K562 (cell line): ENCODE measurements around the gene PGBD4. TPM values are rescaled to one million over a fixed set of nuclear protein-coding genes. Genes with fewer than 3 reads are reported as not detected.

Experiments used
- ATAC-seq: fragments of 200-7000 bp; cut with Tn5 transposase; 3 replicates; pipeline ENCODE4 v1.9.1; 2020; ENCODE audit warnings: moderate library complexity
- Bru-seq: library from RNA; stranded (reverse); fragments of 400-500 nt; gene quantifications from one replicate; lab custom pipeline; 2021; lab: Mats Ljungman, UMichigan
- BruChase-seq, 2 experiments: library from RNA; stranded (reverse); fragments of 400-500 nt; gene quantifications; one replicate each; lab custom pipeline; 2021; lab: Mats Ljungman, UMichigan
- BruUV-seq: library from RNA; stranded (reverse); fragments of 400-500 nt; replicated peaks from 2 replicates; lab custom pipeline; 2021; lab: Mats Ljungman, UMichigan
- CTCF ChIA-PET: fragments of 300-600 bp; formaldehyde crosslinking; extraction: SDS; loops from one replicate; lab custom pipeline; 2021; ENCODE audit warnings: low intra/inter-chr PET ratio; lab: Yijun Ruan, JAX
- POLR2A ChIA-PET: fragments of 300-600, 350-650 bp; sonication (Branson Sonifier 250); formaldehyde crosslinking; extraction: SDS; loops from one replicate; lab custom pipeline; 2021; ENCODE audit warnings: antibody characterized with exemption, inconsistent platforms; lab: Yijun Ruan, JAX
- DNase-seq, 4 experiments: peaks; one replicate each; pipeline versions ENCODE4 v3.0.0 to v3.0.0-alpha.2; 2011 to 2018; ENCODE audit warnings: low spot score in 3 of 4, mixed read lengths in 3 of 4; ENCODE audit errors: extremely low read depth in 1 of 4
- FAIRE-seq: peaks from 2 replicates; lab custom pipeline; 2011; peaks lifted over from hg19 to GRCh38; lab: Jason Lieb, UNC
- H2AFZ ChIP-seq: 2 replicates; pipeline ENCODE4 v1.6.0; 2011; ENCODE audit warnings: low read depth, low read length, control low read depth, inconsistent platforms
- H3K27ac ChIP-seq: fragments of 200-600 bp; 3 replicates; pipeline ENCODE4 v1.8.0; 2011; ENCODE audit warnings: low read depth, mild to moderate bottlenecking, control low read depth, inconsistent platforms, low read length, moderate library complexity, mixed read lengths; ENCODE audit errors: extremely low read depth
- H3K27me3 ChIP-seq, 2 experiments: fragments of 300-600 bp in 1 of 2; 2 replicates in 1 of 2; 3 replicates in 1 of 2; pipeline versions ENCODE4 v1.6.0 to v1.8.0; 2011; ENCODE audit warnings: inconsistent platforms in 2 of 2, low read length in 2 of 2, mild to moderate bottlenecking in 1 of 2, mixed read lengths in 1 of 2, moderate library complexity in 1 of 2; ENCODE audit not compliant: control insufficient read depth in 2 of 2, insufficient read depth in 2 of 2
- H3K36me3 ChIP-seq: fragments of 300-600 bp; 3 replicates; pipeline ENCODE4 v1.8.0; 2011; ENCODE audit warnings: mild to moderate bottlenecking, low read length, inconsistent platforms; ENCODE audit not compliant: control insufficient read depth, insufficient read depth
- H3K4me1 ChIP-seq, 2 experiments: fragments of 200-600 bp in 1 of 2; replicated peaks in 1 of 2; 2 replicates in 1 of 2; 3 replicates in 1 of 2; pipeline versions ENCODE4 v1.5.1 to v1.8.0; 2011; ENCODE audit warnings: inconsistent platforms in 2 of 2, low read length in 2 of 2, mild to moderate bottlenecking in 1 of 2, mixed read lengths in 1 of 2, moderate library complexity in 1 of 2; ENCODE audit not compliant: control insufficient read depth in 2 of 2, insufficient read depth in 2 of 2
- H3K4me2 ChIP-seq: 2 replicates; pipeline ENCODE4 v1.6.1; 2011; ENCODE audit warnings: low read length, control low read depth, inconsistent platforms, mixed read lengths; ENCODE audit not compliant: insufficient read depth
- H3K4me3 ChIP-seq: fragments of 200-600 bp; sonication (generic), shearing (Covaris generic); 2 replicates; pipeline ENCODE4 v1.5.1; 2016; ENCODE audit warnings: control low read depth, inconsistent platforms
- H3K79me2 ChIP-seq: fragments of 200-600 bp; 3 replicates; pipeline ENCODE4 v1.8.0; 2011; ENCODE audit warnings: low read length, inconsistent platforms; ENCODE audit not compliant: control insufficient read depth, insufficient read depth
- H3K9ac ChIP-seq, 2 experiments: 2 replicates each; pipeline versions ENCODE4 v1.6.0 to v1.6.1; 2011; ENCODE audit warnings: low read depth in 2 of 2, low read length in 2 of 2, control low read depth in 1 of 2, inconsistent platforms in 1 of 2, mild to moderate bottlenecking in 1 of 2, mixed read lengths in 1 of 2; ENCODE audit not compliant: insufficient read depth in 1 of 2
- H3K9me1 ChIP-seq: one replicate; pipeline ENCODE4 v1.6.0; 2011; ENCODE audit warnings: inconsistent platforms, mild to moderate bottlenecking, low read length, moderate library complexity; ENCODE audit not compliant: control insufficient read depth, insufficient read depth
- H3K9me3 ChIP-seq: replicated peaks from 2 replicates; pipeline ENCODE4 v1.5.1; 2011; ENCODE audit warnings: low read depth, low read length, inconsistent platforms; ENCODE audit not compliant: control insufficient read depth, insufficient read depth
- H4K20me1 ChIP-seq: replicated peaks from 2 replicates; pipeline ENCODE4 v1.6.1; 2011; ENCODE audit warnings: low read length, inconsistent platforms, mixed read lengths; ENCODE audit not compliant: control insufficient read depth, insufficient read depth
- ATF4 ChIP-seq: fragments of 450-650 bp; formaldehyde crosslinking; IDR thresholded peaks from 2 replicates; pipeline ENCODE4 v1.4.0; 2022; ENCODE audit warnings: mild to moderate bottlenecking, moderate library complexity
- BACH1 ChIP-seq: fragments of 200-800 bp; sonication (Bioruptor generic); IDR thresholded peaks from 2 replicates; pipeline ENCODE4 v1.6.1; 2016; ENCODE audit warnings: missing genetic modification characterization, missing compliant biosample characterization
- ILF3 ChIP-seq: fragments of 450-650 bp; IDR thresholded peaks from 2 replicates; pipeline ENCODE4 v1.6.1; 2018; ENCODE audit warnings: antibody characterized with exemption, mild to moderate bottlenecking, moderate library complexity, borderline replicate concordance
- MITF ChIP-seq: IDR thresholded peaks from 2 replicates; pipeline ENCODE4 v1.6.1; 2014; ENCODE audit warnings: antibody characterized with exemption
- NCOA6 ChIP-seq: fragments of 450-650 bp; IDR thresholded peaks from 2 replicates; pipeline ENCODE4 v1.6.1; 2017; ENCODE audit warnings: mild to moderate bottlenecking
- ZNF639 ChIP-seq, 2 experiments: fragments of 200-800 bp in 1 of 2; sonication (Bioruptor generic) in 1 of 2; sonication (generic) in 1 of 2; formaldehyde crosslinking in 1 of 2; IDR thresholded peaks in 1 of 2; conservative IDR thresholded peaks in 1 of 2; 2 replicates each; pipeline versions ENCODE4 v1.5.0 to v1.6.1; 2016 to 2020; ENCODE audit warnings: missing compliant biosample characterization in 1 of 2, missing genetic modification characterization in 1 of 2, missing genetic modification reagents in 1 of 2
- WGBS: fragments of 100-300 bp; shearing (Covaris generic); methylation state at CpG from one replicate; pipeline ENCODE4 v1.1.6; 2016; ENCODE audit warnings: low coverage, mixed read lengths; ENCODE audit not compliant: insufficient coverage; ENCODE audit errors: missing lambda C conversion rate; 5-methylcytosine and 5-hydroxymethylcytosine counted together
- in situ Hi-C: fragments of 300-500 bp; cut with MboI; formaldehyde crosslinking; loops from 4 replicates; pipeline ENCODE4 v1.15.0; 2018; ENCODE audit warnings: inconsistent platforms, mixed read lengths
- intact Hi-C: fragments of 100-400 bp; cut with micrococcal nuclease; formaldehyde crosslinking; loops from 2 replicates; pipeline ENCODE4 v1.14.2; 2022
- long read RNA-seq, 3 experiments: library from polyadenylated mRNA in 2 of 3; library from RNA in 1 of 3; unstranded in 2 of 3; stranded (forward) in 1 of 3; transcript quantifications; one replicate each; pipeline ENCODE4 v2.0.0, GENCODE V29; 2019 to 2022
- polyA minus RNA-seq, 3 experiments: library from RNA; depleted of rRNA, polyadenylated mRNA; stranded (reverse); fragments of >200 nt; gene quantifications; 2 replicates each; pipeline ENCODE4 v1.2.3, GENCODE V29; 2011
- polyA plus RNA-seq, 8 experiments: library from polyadenylated mRNA; depleted of rRNA in 4 of 8; stranded (reverse) in 5 of 8; unstranded in 3 of 8; fragments of >200 nt; fragmentation: Nextera tagmentation in 2 of 8; fragmentation: Illumina TruSeq in 1 of 8; extraction: Ambion mirVana in 2 of 8; extraction: Trizol in 1 of 8; gene quantifications; 2 replicates each; pipeline versions ENCODE4 v1.2.1 to v1.2.3, GENCODE V29; 2011 to 2014; ENCODE audit warnings: inconsistent platforms in 1 of 8, missing spikeins in 1 of 8
- total RNA-seq, 7 experiments: library from RNA; depleted of rRNA in 6 of 7; stranded (reverse); fragments of >200 nt in 6 of 7; fragmentation: Illumina TruSeq in 2 of 7; extraction: Trizol in 2 of 7; gene quantifications; 2 replicates each; pipeline versions ENCODE4 v1.2.1 to v1.2.3, GENCODE V29; 2011 to 2021; ENCODE audit warnings: low replicate concordance in 1 of 7
- TF ChIP-seq, protein P1 (sequence below): sonication (generic); formaldehyde crosslinking; IDR thresholded peaks from 2 replicates; pipeline ENCODE4 v1.8.0; 2022; ENCODE audit warnings: mild to moderate bottlenecking, missing genetic modification reagents, borderline replicate concordance

PGBD4 gene
- 6.3 and 11.2 TPM in 2 replicates for total RNA-seq (2011; cell fraction: chromatin; rRNA removed; ENCODE audit: low replicate concordance)
- total RNA-seq (2011; cell fraction: nucleolus; rRNA removed), result 6.7 and 7.0 TPM in 2 replicates
- total RNA-seq (2011; cell fraction: nucleoplasm; rRNA removed), result 6.9 and 8.6 TPM in 2 replicates
- total RNA-seq (2014; rRNA removed), result 2.2 TPM in 2 replicates
- 3.0 and 3.1 TPM in 2 replicates for total RNA-seq (2014; rRNA removed; fragmentation: Illumina TruSeq; extraction: Trizol)
- total RNA-seq (2015; rRNA removed; fragmentation: Illumina TruSeq; extraction: Trizol), result 2.9 and 3.3 TPM in 2 replicates
- total RNA-seq (2021), result 2.1 and 2.2 TPM in 2 replicates
- 4.3 and 4.9 TPM in 2 replicates for polyA plus RNA-seq (2011; rRNA removed)
- polyA plus RNA-seq (2011; cell fraction: cytosol; rRNA removed), result 1.7 and 2.4 TPM in 2 replicates
- polyA plus RNA-seq (2011; cell fraction: nucleus; rRNA removed), result 3.4 and 3.7 TPM in 2 replicates
- polyA plus RNA-seq (2012), result 1.5 and 1.6 TPM in 2 replicates
- 3.0 and 3.4 TPM in 2 replicates for polyA plus RNA-seq (2014; fragmentation: Illumina TruSeq; extraction: Trizol)
- polyA plus RNA-seq (2014; fragmentation: Nextera tagmentation; extraction: Ambion mirVana), result 1 to 10 TPM; 2.3 to 2.5 TPM
- 2.7 and 3.2 TPM in 2 replicates for polyA plus RNA-seq (2014; rRNA removed)
- 6.2 and 6.4 TPM in 2 replicates for polyA minus RNA-seq (2011; rRNA and poly(A)+ RNA removed)
- polyA minus RNA-seq (2011; cell fraction: cytosol; rRNA and poly(A)+ RNA removed), result 1.1 and 1.5 TPM in 2 replicates
- 4.7 and 8.2 TPM in 2 replicates for polyA minus RNA-seq (2011; cell fraction: nucleus; rRNA and poly(A)+ RNA removed)
- percentile 68 among the genes with signal in this experiment for Bru-seq, nascent RNA
- percentile 61 among the genes with signal in this experiment for BruChase-seq, experiment 1, labeled RNA remaining after a 2-hour chase
- BruChase-seq, experiment 2, labeled RNA remaining after a 6-hour chase, result percentile 65 among the genes with signal in this experiment
- long read RNA-seq, experiment 1, full-length matches to known transcripts, result 27 of 27 reads
- long read RNA-seq, experiment 1, partial matches to known transcripts, result 0 of 27 reads
- long read RNA-seq, experiment 1, other reads (novel, unspliced or antisense), result 0 of 27 reads
- long read RNA-seq, experiment 2, full-length matches to known transcripts, result 1 of 1 reads
- long read RNA-seq, experiment 2, partial matches to known transcripts, result 0 of 1 reads
- long read RNA-seq, experiment 2, other reads (novel, unspliced or antisense), result 0 of 1 reads
- long read RNA-seq, experiment 3, full-length matches to known transcripts, result 5 of 5 reads
- long read RNA-seq, experiment 3, partial matches to known transcripts, result 0 of 5 reads
- long read RNA-seq, experiment 3, other reads (novel, unspliced or antisense), result 0 of 5 reads

- Histone ChIP-seq H3K4me3 (peak within 1 kb of the TSS; percentile 92), H3K9me3 (no peaks in the 10 kb centered on the region; the same call in 1 of the 2 replicates), H3K36me3 (peaks cover 19% of the 10 kb centered on the region; the same call in 2 of the 3 replicates), H3K4me1 (peaks cover 0 to 3% of the 10 kb centered on the region in 2 experiments; a peak in 1 of 5 replicates), H4K20me1 (no peaks in the 10 kb centered on the region), H3K27ac (peak within 1 kb of the TSS; percentile 89), H3K4me2 (peak within 1 kb of the TSS; percentile 97), H3K9me1 (no peaks in the 10 kb centered on the region), H3K79me2 (peaks cover 56% of the 10 kb centered on the region), H2AFZ (peak within 1 kb of the TSS; percentile 99), H3K27me3 (no peaks in the 10 kb centered on the region), H3K9ac (peak within 1 kb of the TSS; percentile 92 to 96)
- in situ Hi-C loops, result loop anchor here (5.0 kb wide), 1 partner anchor 111 kb away; the partner anchor contains the start of gene KATNBL1
- BruUV-seq, result TSS peak; percentile 72
- intact Hi-C loops, result no loop called here
- FAIRE-seq (peak; percentile 100), DNase-seq (peak; percentile 92 to 99 (median 93)), ATAC-seq (peak; percentile 99)
- WGBS, result under 1% methylated on average over 39 of the region's 48 CpGs
- ChIA-PET CTCF (no interaction called here), POLR2A (interaction anchor here (0.5 to 2.1 kb wide), 17 partner anchors 8 to 264 kb away, joined by 3 to 8 read pairs (median 3); partner anchors contain the start of genes EMC4 and KATNBL1)
- TF ChIP-seq NCOA6 (no peak), ILF3 (no peak), BACH1 (tag) (no peak), ATF4 (no peak), ZNF639 (CRISPR knock-in tag; conservative IDR thresholded peaks at IDR 0.05 in 1 of 2, IDR thresholded peaks at IDR 0.05 in 1 of 2) (peak in 1 of 2 experiments; percentile 90; a peak in 2 of 4 replicates), MITF (no peak)
- TF ChIP-seq, protein P1, sequence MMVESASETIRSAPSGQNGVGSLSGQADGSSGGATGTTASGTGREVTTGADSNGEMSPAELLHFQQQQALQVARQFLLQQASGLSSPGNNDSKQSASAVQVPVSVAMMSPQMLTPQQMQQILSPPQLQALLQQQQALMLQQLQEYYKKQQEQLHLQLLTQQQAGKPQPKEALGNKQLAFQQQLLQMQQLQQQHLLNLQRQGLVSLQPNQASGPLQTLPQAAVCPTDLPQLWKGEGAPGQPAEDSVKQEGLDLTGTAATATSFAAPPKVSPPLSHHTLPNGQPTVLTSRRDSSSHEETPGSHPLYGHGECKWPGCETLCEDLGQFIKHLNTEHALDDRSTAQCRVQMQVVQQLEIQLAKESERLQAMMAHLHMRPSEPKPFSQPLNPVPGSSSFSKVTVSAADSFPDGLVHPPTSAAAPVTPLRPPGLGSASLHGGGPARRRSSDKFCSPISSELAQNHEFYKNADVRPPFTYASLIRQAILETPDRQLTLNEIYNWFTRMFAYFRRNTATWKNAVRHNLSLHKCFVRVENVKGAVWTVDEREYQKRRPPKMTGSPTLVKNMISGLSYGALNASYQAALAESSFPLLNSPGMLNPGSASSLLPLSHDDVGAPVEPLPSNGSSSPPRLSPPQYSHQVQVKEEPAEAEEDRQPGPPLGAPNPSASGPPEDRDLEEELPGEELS (CRISPR knock-in tag), result no peak
Measured at GRCh38 chr15:34101366-34102174, at the start of gene PGBD4, which contains the start of gene EMC7. Gene PGBD4, plus strand, starts transcription at chr15:34102083. Its CDS starts 449 bp downstream, at chr15:34102532. Gene EMC7, minus strand, starts transcription at chr15:34101862. Its CDS starts 23 bp downstream, at chr15:34101839.
